HG02840 (cell line): ENCODE measurements around the gene WDR41.
"Not testable (repeated sequence)": the region's sequence is repeated elsewhere in the genome, so short reads cannot be mapped to it uniquely, and the experiment has no call there.

Experiments
- ATAC-seq: cut with Tn5 transposase; IDR thresholded peaks from one replicate; pipeline ENCODE4 v1.9.1; 2021; ENCODE audit warnings: mild to moderate bottlenecking, moderate library complexity, moderate number of reproducible peaks; ENCODE audit not compliant: unreplicated experiment, low FRiP score

Gene WDR41

DNA sequence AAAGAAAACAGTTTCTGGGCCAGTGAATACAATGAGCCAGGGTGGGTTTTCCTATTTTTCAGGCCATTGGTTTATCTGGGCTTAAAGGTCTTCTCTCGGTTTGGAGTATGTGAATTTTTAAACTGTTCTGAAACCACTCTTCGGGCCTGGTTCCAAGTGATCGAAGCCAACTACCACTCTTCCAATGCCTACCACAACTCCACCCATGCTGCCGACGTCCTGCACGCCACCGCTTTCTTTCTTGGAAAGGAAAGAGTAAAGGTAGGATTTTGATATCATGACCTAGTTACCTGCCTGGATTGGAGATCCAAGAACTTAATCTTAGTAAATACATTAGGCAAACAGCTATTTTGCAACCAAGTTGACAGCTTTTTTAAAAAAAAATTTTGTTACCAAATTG, 79.1 kb downstream of the WDR41 start:
- ATAC-seq = no peak

DNA sequence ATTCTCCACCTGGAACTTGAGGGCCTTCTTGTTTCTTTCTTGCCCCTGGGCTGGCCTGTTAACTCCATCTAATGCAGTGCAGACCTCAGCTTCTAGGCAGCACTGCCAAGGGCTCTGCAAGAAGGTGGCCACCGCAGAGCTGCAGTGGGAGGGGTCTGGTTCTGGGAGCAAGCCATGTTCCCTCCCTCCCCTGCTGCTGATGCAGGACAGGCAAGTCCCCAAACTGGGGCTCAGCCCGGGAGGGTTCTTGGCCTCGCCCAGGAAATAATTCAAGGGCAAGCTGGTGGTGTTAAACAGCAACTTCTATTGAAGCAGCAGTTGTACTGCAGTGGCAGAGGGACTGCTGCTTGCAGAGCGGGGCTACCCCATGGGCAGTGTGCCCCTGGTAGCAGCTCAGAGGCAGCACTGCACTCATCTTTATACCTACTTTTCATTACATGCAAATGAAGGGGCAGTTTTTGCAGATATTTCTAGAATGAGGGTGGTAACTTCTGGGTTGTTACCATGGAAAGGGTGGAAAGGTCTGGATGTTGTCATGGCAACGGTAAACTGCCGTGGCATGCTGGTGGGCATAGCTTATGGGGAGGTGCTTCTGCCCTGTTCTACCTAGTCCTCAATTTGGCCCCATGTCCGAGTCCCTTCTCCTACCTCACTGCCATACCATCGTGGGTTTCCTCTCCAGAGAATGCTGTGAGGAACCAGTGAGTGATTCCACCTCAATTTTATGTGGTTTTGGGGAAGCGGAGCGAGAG, 82.1 kb downstream of the WDR41 start:
- ATAC-seq = no peak

- no peak for ATAC-seq
Observed at GRCh38 chr5:77407152-77407551, 85.0 kb downstream of the WDR41 start.

DNA sequence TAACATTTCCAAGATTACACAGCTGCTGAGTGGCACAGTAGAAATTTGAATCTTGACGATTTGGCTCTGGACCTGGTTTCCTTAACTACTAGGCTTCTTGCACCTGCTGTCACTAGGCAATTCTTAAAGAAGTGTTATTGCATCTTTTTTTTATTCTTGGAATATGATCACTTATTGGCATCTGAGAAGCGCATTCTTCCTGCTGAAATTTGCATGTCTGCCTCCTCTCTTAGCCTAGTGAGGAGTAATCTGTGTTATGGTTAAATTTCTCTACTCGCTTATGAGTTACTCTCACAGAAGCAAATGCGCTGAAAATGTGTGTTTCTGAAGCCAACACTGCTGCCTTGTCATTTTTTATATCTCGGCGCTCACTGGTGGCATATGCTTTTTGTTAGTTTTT, 89.3 kb downstream of the WDR41 start:
- ATAC-seq = no peak

GRCh38 chr5:77400645-77401044, 91.5 kb downstream of the WDR41 start:
- no peak for ATAC-seq

- no peak for ATAC-seq
Observed at GRCh38 chr5:77398896-77399295, 93.2 kb downstream of the WDR41 start.

GRCh38 chr5:77398458-77398857, 93.7 kb downstream of the WDR41 start:
- no peak for ATAC-seq

GRCh38 chr5:77397686-77398292, 94.3 kb downstream of the WDR41 start:
- ATAC-seq = no peak

DNA sequence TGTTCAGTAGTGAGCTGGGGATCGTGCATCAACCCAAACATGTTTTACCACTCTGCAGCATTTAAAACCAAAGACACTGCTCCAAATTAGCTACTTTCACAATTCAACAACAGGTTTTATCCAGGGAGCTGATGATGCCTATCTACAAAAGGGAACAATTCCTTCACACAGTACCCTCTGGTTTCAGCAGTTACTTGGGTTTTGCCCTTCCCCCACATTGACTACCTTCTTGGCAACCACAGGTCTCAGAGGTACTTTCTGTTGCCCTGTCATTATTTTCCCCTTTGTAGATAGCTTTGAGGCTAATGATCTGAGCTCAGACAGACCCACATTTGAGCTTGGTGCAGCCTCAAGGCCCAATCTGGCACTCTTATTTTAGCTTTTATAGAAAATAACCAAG, 96.1 kb downstream of the WDR41 start:
- ATAC-seq = no peak

GRCh38 chr5:77394064-77394715, 97.9 kb downstream of the WDR41 start:
- ATAC-seq = no peak

DNA sequence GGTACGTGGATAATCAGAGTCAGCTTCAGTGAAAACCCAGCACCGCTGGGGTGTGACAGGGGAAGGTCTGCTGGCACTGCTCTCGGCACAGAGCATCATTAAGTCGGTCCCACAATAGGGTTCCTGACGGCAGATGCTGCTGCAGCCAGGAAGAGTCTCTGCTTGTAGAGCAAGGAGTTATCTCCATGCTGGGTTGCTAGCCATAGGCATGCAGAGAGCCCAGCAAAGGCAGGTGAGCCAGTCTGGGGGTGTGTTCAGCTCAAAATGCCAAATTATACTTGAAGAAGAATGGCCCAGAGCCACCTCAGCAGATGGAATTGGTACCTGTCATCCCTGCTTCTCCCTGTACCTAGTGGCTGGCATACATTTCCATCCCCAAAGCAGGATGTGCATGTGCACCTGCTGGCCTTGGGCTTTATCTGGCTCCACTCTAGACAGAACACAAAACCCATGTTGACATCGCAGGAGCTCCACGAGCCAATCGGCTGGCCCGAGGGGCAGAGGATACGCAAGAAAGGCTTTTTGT, 100.8 kb downstream of the WDR41 start:
- ATAC-seq = no peak

DNA sequence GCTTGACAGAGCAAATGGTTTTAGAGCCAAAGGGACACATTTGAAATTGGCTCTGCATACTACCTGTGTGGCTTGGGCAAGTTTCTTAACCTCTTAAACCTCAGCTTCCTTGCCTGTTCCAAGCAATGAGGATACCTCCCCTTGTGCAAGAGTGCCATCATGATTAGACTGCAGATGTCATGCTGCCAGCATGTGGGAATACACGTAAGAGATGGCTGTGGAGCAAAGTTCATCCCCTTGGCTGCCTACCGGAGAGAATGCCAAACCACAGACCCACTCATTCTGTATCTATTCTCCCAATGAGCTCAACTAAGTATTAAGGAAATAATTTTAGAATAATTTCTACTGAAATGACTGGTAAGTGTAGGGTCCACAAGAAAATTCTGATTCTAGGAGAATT, 101.3 kb downstream of the WDR41 start:
- no peak for ATAC-seq

DNA sequence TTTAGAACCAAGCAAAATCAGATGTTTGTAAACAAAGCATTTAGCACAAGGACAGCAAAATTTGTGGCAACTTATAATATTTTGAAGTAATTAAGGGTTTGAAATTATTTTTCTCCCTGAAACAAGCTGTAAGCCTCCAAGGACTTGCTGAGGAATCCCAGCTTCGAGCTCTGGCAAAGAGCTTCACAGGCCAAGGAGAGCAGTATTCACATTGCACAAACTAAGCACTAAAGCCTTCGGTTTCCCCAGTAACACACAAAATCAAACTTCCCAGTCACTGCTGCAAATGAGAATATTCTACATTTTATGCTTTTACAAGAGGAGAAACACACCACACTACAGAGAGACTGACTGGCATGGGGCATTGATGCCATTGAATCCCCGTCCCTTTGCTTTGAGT, 101.9 kb downstream of the WDR41 start:
- no peak for ATAC-seq

DNA sequence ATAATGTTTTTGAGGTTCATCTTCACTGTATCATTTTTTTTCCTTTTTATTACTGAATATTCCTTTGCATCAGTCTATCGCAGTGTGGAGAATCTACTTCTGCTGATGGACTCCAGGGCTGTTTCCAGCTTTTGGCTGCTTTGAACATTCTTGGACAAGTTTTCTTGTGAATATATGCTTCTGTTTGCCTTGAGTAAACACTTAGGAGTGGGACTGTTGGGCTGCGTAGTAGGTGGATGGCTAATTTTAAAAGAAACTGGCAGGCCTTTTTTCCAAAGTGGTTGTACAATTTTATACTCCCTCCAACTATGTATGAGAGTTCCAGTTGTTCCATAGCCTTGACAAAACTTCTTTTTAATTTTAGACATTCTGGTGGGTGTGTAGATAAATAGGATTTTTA, 102.4 kb downstream of the WDR41 start:
- ATAC-seq = no peak

GRCh38 chr5:77386340-77386739, 105.8 kb downstream of the WDR41 start:
- not testable (repeated sequence) for ATAC-seq

- ATAC-seq = not testable (repeated sequence)
Observed at GRCh38 chr5:77383336-77383735, 108.8 kb downstream of the WDR41 start.
